ENCODE results near the gene ANKRD6. TPM values are rescaled to one million over a fixed set of nuclear protein-coding genes. Genes with fewer than 3 reads are reported as not detected.
A peak's percentile ranks its signal among the peaks of the same experiment; 100 is the strongest.

The ANKRD6 gene
- total RNA-seq, 2 donors from 2014 or later = 4.2 to 5.5 TPM

DNA sequence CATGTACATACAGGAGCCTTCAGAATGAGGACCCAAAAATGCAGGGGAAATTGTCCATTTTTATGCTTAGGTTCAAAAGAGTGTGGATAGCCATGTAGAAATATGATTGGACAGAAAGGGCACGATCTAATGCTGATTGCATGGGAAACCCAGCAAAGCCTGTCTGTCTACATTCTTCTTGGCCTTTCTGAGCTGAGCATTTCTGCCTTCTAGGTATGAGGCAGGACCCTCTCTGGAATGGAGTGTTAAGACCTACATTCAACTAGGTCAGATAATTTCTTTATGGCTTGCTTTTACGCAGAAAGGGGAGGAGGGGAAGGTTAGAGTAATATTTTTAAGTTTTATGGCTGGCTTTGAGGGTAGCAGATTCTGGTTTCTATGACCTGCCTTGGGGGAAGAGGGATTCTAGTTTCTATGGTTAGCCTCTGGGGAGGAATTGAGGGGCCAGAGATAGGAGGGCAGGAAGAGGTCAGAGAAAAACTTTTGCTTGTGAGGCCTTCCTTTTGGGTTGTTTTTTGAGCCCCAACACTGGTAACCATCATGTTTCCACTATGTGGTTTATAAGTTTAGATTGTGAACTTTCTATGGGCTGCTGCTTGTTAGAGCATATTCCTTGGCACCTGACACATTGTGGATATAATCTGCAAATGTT is 142.1 kb downstream of the ANKRD6 start:
- no peaks in the 10 kb centered on the region for H3K9me3 Mint-ChIP-seq
- peaks cover 7% of the 10 kb centered on the region for H3K4me1 Mint-ChIP-seq (ENCODE audit: low read depth)
- no peaks in the 10 kb centered on the region for H3K27me3 Mint-ChIP-seq (ENCODE audit: low read depth)
- no peak overlapping the region for H3K27ac Mint-ChIP-seq
- ATAC-seq (replicated peaks in 1 of 2) (no peak), DNase-seq (no peak)
- no peak overlapping the region for H3K4me3 Mint-ChIP-seq
- H3K36me3 Mint-ChIP-seq (ENCODE audit: insufficient read depth in 2 of 2) = no peaks in the 10 kb centered on the region

DNA sequence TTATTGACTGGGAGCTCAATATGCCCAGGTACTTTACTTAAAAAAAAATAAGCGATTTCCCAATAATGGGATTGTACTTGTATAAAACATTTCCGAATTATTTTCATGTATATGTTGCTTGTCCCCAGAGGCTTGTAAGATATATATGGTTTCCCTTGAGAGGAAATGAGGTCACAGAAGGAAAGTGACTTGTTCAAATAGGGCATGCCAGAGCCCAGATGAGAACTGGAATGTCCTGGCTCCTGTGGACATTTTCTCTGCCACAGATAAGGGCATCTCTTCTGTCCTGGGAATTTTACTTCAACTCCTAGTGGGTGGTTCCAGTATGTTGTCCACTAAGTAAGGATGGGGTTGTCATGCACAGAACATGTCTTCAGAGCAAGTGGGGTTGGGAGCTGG is 142.6 kb downstream of the ANKRD6 start:
- Mint-ChIP-seq H3K27me3 (ENCODE audit: low read depth) (no peaks in the 10 kb centered on the region), H3K9me3 (no peaks in the 10 kb centered on the region), H3K4me1 (ENCODE audit: low read depth) (peaks cover 7% of the 10 kb centered on the region), H3K27ac (no peak overlapping the region), H3K36me3 (ENCODE audit: insufficient read depth in 2 of 2) (no peaks in the 10 kb centered on the region), H3K4me3 (no peak overlapping the region)
- ATAC-seq (replicated peaks in 1 of 2) (no peak), DNase-seq (no peak)

DNA sequence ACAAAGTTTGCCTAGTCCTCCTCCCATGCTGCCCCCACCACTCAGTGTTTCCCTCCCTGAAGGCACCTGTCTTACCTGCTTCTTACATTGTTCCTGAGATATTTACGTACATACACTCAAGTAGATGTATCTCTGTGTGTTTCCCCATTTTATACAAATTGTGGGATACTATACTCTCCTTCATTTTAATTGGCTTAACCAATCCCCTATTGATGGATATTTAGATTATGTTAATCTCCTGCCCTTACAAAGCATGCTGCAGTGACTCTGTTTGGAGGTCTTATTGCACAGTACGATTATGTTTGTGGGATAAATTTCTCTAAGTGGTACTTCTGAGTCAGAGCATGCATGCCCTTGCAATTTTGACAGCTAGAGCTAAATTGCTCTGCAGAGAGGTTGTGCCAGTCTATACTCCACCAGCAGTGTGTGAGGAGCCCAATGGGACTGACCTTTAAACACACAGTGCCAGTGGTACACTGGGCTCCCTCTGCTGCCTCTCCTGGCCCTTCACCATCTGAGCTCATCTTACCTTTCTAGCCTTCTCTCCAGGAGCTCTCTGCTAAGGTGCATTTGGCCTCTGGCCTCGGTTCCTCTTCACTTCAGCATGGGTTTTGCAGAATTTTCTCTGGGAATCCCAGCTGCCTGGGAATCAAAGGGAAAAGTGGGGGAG is 148.2 kb downstream of the ANKRD6 start:
- DNase-seq = no peak

DNA sequence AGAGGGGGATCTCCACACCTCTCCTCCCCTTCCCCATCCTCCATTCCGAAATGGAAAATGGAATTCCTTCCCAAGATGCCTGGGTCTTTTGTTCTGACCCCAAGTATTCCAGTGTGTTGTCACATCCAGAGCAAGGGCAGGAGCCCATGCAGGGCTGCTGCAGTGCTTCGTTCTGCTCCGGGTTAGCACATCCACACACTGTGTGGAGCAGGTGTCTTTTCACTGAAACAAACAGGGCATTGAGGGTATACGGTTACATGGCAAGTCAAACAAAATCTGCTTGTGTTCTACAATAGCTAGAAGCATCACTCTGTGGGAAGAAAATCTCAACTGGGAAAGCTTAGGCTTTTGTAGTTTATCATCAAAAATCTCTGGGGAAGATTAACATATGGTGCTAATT is 148.7 kb downstream of the ANKRD6 start:
- Mint-ChIP-seq H3K9me3 (no peaks in the 10 kb centered on the region), H3K36me3 (ENCODE audit: insufficient read depth in 2 of 2) (no peaks in the 10 kb centered on the region), H3K27me3 (ENCODE audit: low read depth) (no peaks in the 10 kb centered on the region), H3K4me1 (ENCODE audit: low read depth) (no peaks in the 10 kb centered on the region), H3K4me3 (no peak overlapping the region), H3K27ac (no peak overlapping the region)
- DNase-seq (no peak), ATAC-seq (replicated peaks in 1 of 2) (no peak)

More for the DNA sequence above, 148.2 kb downstream of the ANKRD6 start:
- H3K4me3 Mint-ChIP-seq = no peak overlapping the region
- H3K36me3 Mint-ChIP-seq (ENCODE audit: insufficient read depth in 2 of 2) = no peaks in the 10 kb centered on the region
- H3K27ac Mint-ChIP-seq = no peak overlapping the region
- H3K9me3 Mint-ChIP-seq = no peaks in the 10 kb centered on the region
- H3K4me1 Mint-ChIP-seq (ENCODE audit: low read depth) = no peaks in the 10 kb centered on the region
- ATAC-seq (replicated peaks in 1 of 2) = no peak
- no peaks in the 10 kb centered on the region for H3K27me3 Mint-ChIP-seq (ENCODE audit: low read depth)

DNA sequence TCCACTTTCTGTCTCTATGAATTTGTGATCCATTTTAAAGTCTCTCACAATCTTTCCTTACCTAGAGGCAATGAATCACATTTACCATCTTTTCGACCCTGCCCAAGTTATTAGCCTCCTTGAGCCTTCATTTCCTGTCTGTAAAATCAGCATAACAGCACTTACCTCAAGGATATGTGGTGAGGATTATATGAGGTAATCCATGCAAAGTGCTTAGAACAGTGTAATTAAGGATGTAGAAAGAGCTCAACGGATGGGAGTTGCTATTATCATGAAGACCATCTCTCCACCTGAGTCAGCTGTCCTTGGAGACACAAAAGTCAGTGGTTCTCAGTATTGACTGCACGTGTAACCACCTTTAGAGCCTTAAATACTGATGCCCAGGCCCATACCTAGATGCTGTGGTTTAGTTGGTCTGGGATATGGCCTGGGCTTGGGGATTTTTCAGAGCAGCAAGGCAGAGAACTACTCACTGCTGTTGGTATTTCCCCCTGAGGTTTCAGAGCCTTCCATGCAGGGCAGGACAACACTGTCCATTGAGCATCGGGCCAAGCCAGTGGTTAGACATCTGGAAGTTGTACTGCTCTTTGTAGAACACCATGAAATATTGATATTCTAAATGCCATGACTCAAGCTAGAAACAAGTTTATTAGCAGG is 149.8 kb downstream of the ANKRD6 start:
- no peaks in the 10 kb centered on the region for H3K27me3 Mint-ChIP-seq (ENCODE audit: low read depth)
- H3K9me3 Mint-ChIP-seq = no peaks in the 10 kb centered on the region
- H3K36me3 Mint-ChIP-seq (ENCODE audit: insufficient read depth in 2 of 2) = no peaks in the 10 kb centered on the region
- DNase-seq (no peak), ATAC-seq (replicated peaks in 1 of 2) (no peak)
- no peaks in the 10 kb centered on the region for H3K4me1 Mint-ChIP-seq (ENCODE audit: low read depth)
- no peak overlapping the region for H3K27ac Mint-ChIP-seq
- no peak overlapping the region for H3K4me3 Mint-ChIP-seq

DNA sequence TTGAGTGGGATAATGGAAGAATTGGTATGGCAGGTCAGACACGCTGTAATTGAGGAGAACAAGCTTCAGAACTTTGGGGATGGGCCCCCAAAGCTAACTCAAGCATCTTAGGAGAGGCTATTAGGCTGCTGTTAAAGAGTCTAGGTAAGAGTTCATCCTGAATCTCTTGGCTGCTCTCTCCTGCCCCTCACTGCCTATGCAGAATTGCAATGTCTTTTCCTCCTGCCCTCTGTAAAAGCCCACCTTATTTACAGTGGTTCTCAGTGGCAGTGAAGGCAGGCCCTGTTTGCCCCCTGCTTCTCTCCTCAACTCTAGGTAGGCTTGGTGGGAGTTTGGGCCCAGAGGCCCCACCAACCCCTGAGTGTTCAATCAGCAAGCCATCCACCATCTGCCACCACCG is 150.6 kb downstream of the ANKRD6 start:
- H3K4me3 Mint-ChIP-seq = no peak overlapping the region
- DNase-seq (no peak), ATAC-seq (replicated peaks in 1 of 2) (no peak)
- H3K4me1 Mint-ChIP-seq (ENCODE audit: low read depth) = no peaks in the 10 kb centered on the region
- H3K9me3 Mint-ChIP-seq = no peaks in the 10 kb centered on the region
- no peaks in the 10 kb centered on the region for H3K27me3 Mint-ChIP-seq (ENCODE audit: low read depth)
- no peaks in the 10 kb centered on the region for H3K36me3 Mint-ChIP-seq (ENCODE audit: insufficient read depth in 2 of 2)
- H3K27ac Mint-ChIP-seq = no peak overlapping the region

DNA sequence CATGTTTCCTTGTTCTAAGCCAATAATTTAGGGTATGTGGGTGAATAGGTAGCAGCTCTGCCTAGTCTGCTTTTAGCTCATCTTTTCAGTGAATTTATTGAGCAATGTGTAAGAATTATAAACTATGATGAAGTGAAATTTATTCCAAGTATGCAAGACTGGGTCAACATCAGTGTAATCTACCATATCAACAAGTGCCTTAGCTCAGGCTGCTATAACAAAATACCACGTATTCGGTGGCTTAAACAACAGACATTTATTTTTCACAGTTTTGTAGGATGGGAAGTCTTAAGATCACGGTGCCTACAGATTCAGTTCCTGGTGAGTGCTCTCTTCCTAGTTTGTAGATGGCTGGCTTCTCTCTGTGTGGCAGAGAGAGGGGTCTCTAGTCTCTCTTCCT is 151.6 kb downstream of the ANKRD6 start:
- DNase-seq (no peak), ATAC-seq (replicated peaks in 1 of 2) (no peak)
- no peaks in the 10 kb centered on the region for H3K4me1 Mint-ChIP-seq (ENCODE audit: low read depth)
- H3K9me3 Mint-ChIP-seq = no peaks in the 10 kb centered on the region
- H3K36me3 Mint-ChIP-seq (ENCODE audit: insufficient read depth in 2 of 2) = no peaks in the 10 kb centered on the region
- H3K27me3 Mint-ChIP-seq (ENCODE audit: low read depth) = no peaks in the 10 kb centered on the region
- H3K4me3 Mint-ChIP-seq = no peak overlapping the region
- no peak overlapping the region for H3K27ac Mint-ChIP-seq

DNA sequence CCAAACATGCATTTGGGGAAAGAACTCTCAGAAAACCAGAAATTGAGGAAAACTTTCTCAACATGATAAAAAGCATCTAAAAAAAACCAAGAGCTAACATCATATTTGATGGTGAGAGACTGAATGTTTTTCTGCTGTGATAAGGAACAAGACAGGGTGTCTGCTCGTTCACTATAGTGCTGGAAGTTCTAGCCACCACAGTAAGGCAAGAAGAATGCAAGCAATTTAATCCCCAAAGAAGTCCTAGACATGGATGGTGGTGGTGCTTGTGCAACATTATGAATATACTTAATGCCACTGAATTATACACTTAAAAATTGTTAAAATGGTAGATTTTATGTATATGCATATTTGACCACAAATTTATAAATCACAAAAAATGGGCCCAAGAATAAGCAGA is 152.2 kb downstream of the ANKRD6 start:
- DNase-seq = no peak
- H3K9me3 Mint-ChIP-seq = no peaks in the 10 kb centered on the region
- no peak for ATAC-seq (replicated peaks in 1 of 2)
- no peak overlapping the region for H3K27ac Mint-ChIP-seq
- no peak overlapping the region for H3K4me3 Mint-ChIP-seq
- H3K4me1 Mint-ChIP-seq (ENCODE audit: low read depth) = no peaks in the 10 kb centered on the region
- no peaks in the 10 kb centered on the region for H3K27me3 Mint-ChIP-seq (ENCODE audit: low read depth)
- H3K36me3 Mint-ChIP-seq (ENCODE audit: insufficient read depth in 2 of 2) = no peaks in the 10 kb centered on the region

DNA sequence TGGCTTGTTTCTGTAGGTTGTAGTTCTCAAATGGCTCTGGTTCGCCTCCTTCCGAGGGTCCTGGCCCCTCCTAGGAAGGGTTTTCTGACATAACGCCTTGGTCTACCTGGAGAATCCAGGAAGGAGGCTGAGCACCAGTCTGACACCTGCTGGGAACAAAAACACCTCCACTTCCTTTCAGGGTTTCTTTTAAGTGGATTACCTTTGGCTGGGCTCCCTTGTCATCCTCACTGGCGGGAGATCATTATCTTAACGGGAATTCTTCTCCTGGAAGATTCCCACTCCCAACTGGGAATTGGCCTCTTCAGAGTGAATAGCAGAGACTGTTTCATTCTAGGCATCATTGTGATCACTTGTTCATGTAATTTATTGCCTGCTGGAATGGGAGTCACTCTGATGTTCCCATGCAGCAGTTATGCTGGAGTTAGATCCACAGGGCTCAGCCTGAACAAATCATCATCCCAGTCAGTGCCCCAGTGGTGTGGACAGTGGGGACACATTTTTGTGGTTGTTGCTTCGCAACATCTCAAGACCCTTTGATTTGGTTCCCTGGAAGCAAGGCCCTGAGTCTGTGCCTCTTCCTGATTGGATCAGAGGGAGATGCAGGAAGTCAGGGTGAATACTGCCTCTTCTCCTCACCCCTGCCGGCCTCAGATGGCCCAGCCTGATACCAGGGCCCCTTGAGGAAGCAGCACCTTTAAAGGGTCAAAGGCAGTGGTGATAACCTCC is 156.5 kb downstream of the ANKRD6 start:
- H3K4me1 Mint-ChIP-seq (ENCODE audit: low read depth) = no peaks in the 10 kb centered on the region
- no peaks in the 10 kb centered on the region for H3K27me3 Mint-ChIP-seq (ENCODE audit: low read depth)
- H3K9me3 Mint-ChIP-seq = no peaks in the 10 kb centered on the region
- DNase-seq = no peak
- ATAC-seq (replicated peaks in 1 of 2) = no peak
- H3K27ac Mint-ChIP-seq = no peak overlapping the region
- H3K4me3 Mint-ChIP-seq = no peak overlapping the region
- H3K36me3 Mint-ChIP-seq (ENCODE audit: insufficient read depth in 2 of 2) = no peaks in the 10 kb centered on the region

DNA sequence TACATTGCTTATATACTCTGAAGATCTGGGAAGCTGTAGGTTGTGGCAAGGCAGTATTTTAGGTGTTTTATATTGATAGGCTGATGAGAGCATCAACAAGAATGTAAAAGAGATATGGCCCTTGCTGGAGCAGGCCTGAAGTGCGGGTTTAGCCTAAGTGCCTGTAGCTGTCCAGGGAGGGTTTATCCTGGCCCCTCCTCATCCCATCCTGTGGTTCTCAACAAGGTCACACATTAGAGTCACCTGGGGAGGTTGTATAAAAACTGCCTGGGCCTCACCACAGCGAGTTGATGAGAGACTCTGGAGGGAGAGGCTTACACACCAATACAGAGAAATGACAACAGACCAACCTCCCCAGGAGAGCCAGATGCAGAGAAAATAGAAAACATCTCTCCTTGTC is 157.2 kb downstream of the ANKRD6 start:
- H3K27me3 Mint-ChIP-seq (ENCODE audit: low read depth) = no peaks in the 10 kb centered on the region
- no peak for DNase-seq
- H3K9me3 Mint-ChIP-seq = no peaks in the 10 kb centered on the region
- no peak overlapping the region for H3K4me3 Mint-ChIP-seq
- no peaks in the 10 kb centered on the region for H3K36me3 Mint-ChIP-seq (ENCODE audit: insufficient read depth in 2 of 2)
- ATAC-seq (replicated peaks in 1 of 2) = no peak
- H3K27ac Mint-ChIP-seq = no peak overlapping the region
- H3K4me1 Mint-ChIP-seq (ENCODE audit: low read depth) = peaks cover 5% of the 10 kb centered on the region

DNA sequence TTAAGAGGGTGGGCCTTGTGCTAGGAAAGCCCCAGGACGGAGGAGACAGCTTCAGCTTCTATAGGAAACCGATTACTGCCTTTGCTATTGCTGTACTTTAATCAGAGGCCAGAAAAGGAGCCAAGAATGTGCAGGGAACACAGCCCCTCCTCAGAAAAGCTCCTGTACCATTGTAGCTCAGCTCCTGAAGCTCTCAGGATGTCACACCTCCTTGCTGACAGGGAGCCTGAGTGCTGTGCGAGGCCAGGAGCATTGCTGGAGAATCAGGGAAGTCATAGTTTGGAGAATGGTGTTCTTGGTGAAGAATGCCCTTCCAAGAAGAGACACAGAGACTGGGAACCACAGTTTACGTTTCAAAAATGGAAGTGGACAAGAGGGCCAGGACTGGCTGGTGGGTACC is 158.8 kb downstream of the ANKRD6 start:
- Mint-ChIP-seq H3K9me3 (peaks cover 0 to 5% of the 10 kb centered on the region in 2 donors), H3K4me1 (ENCODE audit: low read depth) (peaks cover 21% of the 10 kb centered on the region), H3K36me3 (ENCODE audit: insufficient read depth in 2 of 2) (peaks cover 1 to 5% of the 10 kb centered on the region in 2 donors), H3K27ac (no peak overlapping the region), H3K4me3 (no peak overlapping the region), H3K27me3 (ENCODE audit: low read depth) (no peaks in the 10 kb centered on the region)
- DNase-seq (no peak), ATAC-seq (replicated peaks in 1 of 2) (no peak)

DNA sequence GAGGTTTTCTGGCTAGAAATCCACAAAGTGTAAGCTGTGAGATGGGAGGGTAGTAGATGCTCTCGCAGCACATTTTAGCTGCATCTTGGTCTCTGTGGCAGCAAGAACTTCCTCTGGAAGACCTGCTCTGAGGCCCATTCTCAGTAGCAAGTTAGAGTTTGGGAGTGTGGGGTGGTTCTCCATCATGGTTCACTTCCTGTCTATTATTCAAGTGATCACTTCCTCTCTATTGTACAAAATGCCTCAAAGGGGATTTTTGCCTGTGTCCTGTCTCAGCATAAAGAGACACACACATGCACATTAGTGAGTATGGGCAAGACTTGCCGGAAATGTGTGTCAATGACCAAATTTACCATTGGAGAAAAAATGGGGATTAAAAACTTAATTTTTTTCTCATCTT is 163.1 kb downstream of the ANKRD6 start:
- H3K4me3 Mint-ChIP-seq = peak overlapping the region; percentile 18 to 31
- ATAC-seq (replicated peaks in 1 of 2) (peak; percentile 55 to 82), DNase-seq (peak in 1 of 2 donors; percentile 25)
- peaks cover 0 to 8% of the 10 kb centered on the region in 2 donors for H3K9me3 Mint-ChIP-seq
- H3K27ac Mint-ChIP-seq = peak overlapping the region; percentile 92
- H3K36me3 Mint-ChIP-seq (ENCODE audit: insufficient read depth in 2 of 2) = peaks cover 1 to 8% of the 10 kb centered on the region in 2 donors
- no peaks in the 10 kb centered on the region for H3K27me3 Mint-ChIP-seq (ENCODE audit: low read depth)
- H3K4me1 Mint-ChIP-seq (ENCODE audit: low read depth) = peaks cover 34% of the 10 kb centered on the region

DNA sequence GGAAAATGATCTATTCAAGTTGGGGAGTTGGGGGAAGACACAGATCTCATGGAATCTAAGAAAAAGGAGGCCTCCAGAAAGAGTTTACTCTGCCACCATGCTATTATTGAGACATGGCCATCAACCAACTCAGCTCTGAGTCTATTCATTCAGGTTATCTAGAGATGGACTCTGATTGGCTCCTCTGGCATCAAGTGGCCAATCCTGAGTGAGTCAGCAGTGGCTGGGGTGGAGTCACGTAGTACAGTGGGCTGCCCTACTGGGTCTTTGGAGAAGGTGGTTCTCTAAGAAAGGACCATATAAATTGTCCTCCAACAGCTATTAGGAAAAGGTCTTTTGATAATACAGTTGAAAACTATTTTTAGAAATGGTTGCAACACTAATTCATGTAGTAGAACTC is 163.5 kb downstream of the ANKRD6 start:
- Mint-ChIP-seq H3K36me3 (ENCODE audit: insufficient read depth in 2 of 2) (peaks cover 1 to 8% of the 10 kb centered on the region in 2 donors), H3K27me3 (ENCODE audit: low read depth) (no peaks in the 10 kb centered on the region), H3K4me3 (peak overlapping the region; percentile 18 to 31), H3K27ac (peak overlapping the region; percentile 92), H3K4me1 (ENCODE audit: low read depth) (peaks cover 34% of the 10 kb centered on the region), H3K9me3 (peaks cover 0 to 8% of the 10 kb centered on the region in 2 donors)
- no peak for DNase-seq
- ATAC-seq (replicated peaks in 1 of 2) = peak in 1 of 2 donors; percentile 63
